Lung (tissue), 12 donors: ENCODE measurements around the gene TENT5C. TPM values are rescaled to one million over a fixed set of nuclear protein-coding genes. Genes with fewer than 3 reads are reported as not detected.

Experiments used
- ATAC-seq: fragments of 200-7000 bp; cut with Tn5 transposase; one replicate; pipeline ENCODE4 v1.9.1; 2020; ENCODE audit warnings: moderate number of reproducible peaks; ENCODE audit not compliant: insufficient read depth, low FRiP score
- DNase-seq, 3 donors: peaks; one replicate each; pipeline ENCODE4 v3.0.0-alpha.2; 2013 to 2017
- H3K27ac ChIP-seq, 2 donors: one replicate each; pipeline ENCODE4 v1.5.1; 2013; ENCODE audit warnings: mild to moderate bottlenecking in 2 of 2, moderate library complexity in 2 of 2, control low read depth in 1 of 2, inconsistent platforms in 1 of 2, low read depth in 1 of 2, low read length in 1 of 2
- H3K27me3 ChIP-seq, 3 donors: one replicate each; pipeline ENCODE4 v1.5.1; 2013; ENCODE audit warnings: low read length in 2 of 3; ENCODE audit not compliant: control insufficient read depth in 3 of 3, insufficient read depth in 3 of 3
- H3K36me3 ChIP-seq, 4 donors: one replicate each; pipeline ENCODE4 v1.5.1; 2013; ENCODE audit warnings: low read length in 4 of 4, mild to moderate bottlenecking in 1 of 4, moderate library complexity in 1 of 4; ENCODE audit not compliant: control insufficient read depth in 4 of 4, insufficient read depth in 4 of 4
- H3K4me1 ChIP-seq, 5 donors: one replicate each; pipeline ENCODE4 v1.5.1; 2013; ENCODE audit warnings: low read length in 5 of 5, mild to moderate bottlenecking in 2 of 5, moderate library complexity in 1 of 5; ENCODE audit not compliant: control insufficient read depth in 5 of 5, insufficient read depth in 5 of 5
- H3K4me3 ChIP-seq: one replicate; pipeline ENCODE4 v1.5.1; 2013; ENCODE audit warnings: mild to moderate bottlenecking, control low read depth, moderate library complexity
- H3K9ac ChIP-seq, 2 donors: one replicate each; pipeline ENCODE4 v1.5.1; 2013; ENCODE audit warnings: low read length in 2 of 2, control low read depth in 1 of 2; ENCODE audit not compliant: insufficient read depth in 1 of 2
- H3K9me3 ChIP-seq, 4 donors: one replicate each; pipeline ENCODE4 v1.5.1; 2013; ENCODE audit warnings: low read length in 3 of 4, mild to moderate bottlenecking in 1 of 4, moderate library complexity in 1 of 4; ENCODE audit not compliant: control insufficient read depth in 4 of 4, insufficient read depth in 3 of 4
- CTCF ChIP-seq: IDR thresholded peaks from 2 replicates; pipeline ENCODE4 v1.5.1; 2012; ENCODE audit warnings: mild to moderate bottlenecking; ENCODE audit errors: control extremely low read depth, extremely low read depth
- WGBS, 2 donors: extraction: QIAGEN DNeasy Blood & Tissue Kit; methylation state at CpG; one replicate each; pipeline ENCODE4 v1.1.7; 2013; 5-methylcytosine and 5-hydroxymethylcytosine counted together
- polyA plus RNA-seq, 2 donors: library from polyadenylated mRNA; stranded (reverse); fragments of 200-250 nt; gene quantifications; one replicate each; pipeline ENCODE4 v1.2.1, GENCODE V29; 2013
- total RNA-seq, 2 donors: library from RNA; depleted of rRNA in 1 of 2; stranded (reverse); fragments of >200 nt in 1 of 2; gene quantifications; one replicate each; pipeline ENCODE4 v1.2.1, GENCODE V29; 2014 to 2021
- donor health status: control.
- donor health status: control.
- donor health status: Bipolar disorder and iron deficiency.
- donor health status: healthy.
- donor health status: DM: yes; HTN: yes; CAD: no.

TENT5C gene
- total and polyA plus RNA-seq, 4 donors, result 2.7 to 39.0 (median 17.5) TPM

- Histone ChIP-seq H3K9ac (no peak overlapping the region), H3K4me1 (peaks cover 0 to 7% (median 0%) of the 10 kb centered on the region in 5 donors), H3K27me3 (no peaks in the 10 kb centered on the region), H3K27ac (no peak overlapping the region), H3K9me3 (peaks cover 0 to 1% (median 0%) of the 10 kb centered on the region in 4 donors), H3K4me3 (no peak overlapping the region), H3K36me3 (no peaks in the 10 kb centered on the region)
- ATAC-seq (no peak), DNase-seq (no peak)
- WGBS, 2 donors, result 60 to 81% methylated on average over 8 of the region's 8 CpGs
- TF ChIP-seq CTCF, result no peak
Observed at GRCh38 chr1:117636637-117637425, 31.0 kb downstream of the TENT5C start.

- H3K4me3 ChIP-seq, result no peak overlapping the region
- no peaks in the 10 kb centered on the region for H3K36me3 ChIP-seq
- H3K27me3 ChIP-seq, result no peaks in the 10 kb centered on the region
- H3K9me3 ChIP-seq, result peaks cover 0 to 1% (median 0%) of the 10 kb centered on the region in 4 donors
- WGBS, 2 donors, result 38 to 44% methylated on average over 1 of the region's 1 CpG
- H3K9ac ChIP-seq, result no peak overlapping the region
- peaks cover 0 to 7% (median 0%) of the 10 kb centered on the region in 5 donors for H3K4me1 ChIP-seq
- ATAC-seq (no peak), DNase-seq (no peak)
- TF ChIP-seq CTCF, result no peak
- no peak overlapping the region for H3K27ac ChIP-seq
Observed at GRCh38 chr1:117638141-117638540, 32.3 kb downstream of the TENT5C start.

DNA sequence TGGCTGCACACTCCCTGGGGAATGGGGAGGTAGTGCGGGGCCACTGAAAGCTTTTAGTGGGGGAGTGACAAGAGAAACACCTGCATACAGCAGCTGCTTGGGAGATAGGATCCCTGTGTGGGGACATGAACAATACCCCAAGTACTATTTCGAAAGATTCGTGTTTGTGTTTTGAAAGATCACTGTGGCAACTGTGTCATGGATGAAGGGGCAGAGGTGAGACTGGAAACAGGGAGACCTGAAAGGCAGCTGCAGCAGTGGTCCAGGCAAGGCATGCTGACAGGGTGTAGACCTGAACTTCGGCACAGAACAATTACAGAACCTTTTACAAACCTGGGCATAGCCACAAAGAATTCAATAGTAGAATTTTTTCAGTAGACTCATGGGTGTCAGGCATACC lies 32.9 kb downstream of the TENT5C start:
- Histone ChIP-seq H3K27me3 (no peaks in the 10 kb centered on the region), H3K27ac (no peak overlapping the region), H3K4me1 (peaks cover 0 to under 1% (median 0%) of the 10 kb centered on the region in 5 donors), H3K9me3 (peaks cover 0 to 1% (median 0%) of the 10 kb centered on the region in 4 donors), H3K36me3 (no peaks in the 10 kb centered on the region), H3K4me3 (no peak overlapping the region), H3K9ac (no peak overlapping the region)
- 79 to 86% methylated on average over 4 of the region's 4 CpGs for WGBS, 2 donors
- no peak for TF ChIP-seq CTCF
- DNase-seq (no peak), ATAC-seq (no peak)
